Natural killer cell (primary cell): ENCODE data around the gene CACNG4. TPM values are rescaled to one million over a fixed set of nuclear protein-coding genes. Genes with fewer than 3 reads are reported as not detected.

Experiments
- ATAC-seq, 3 donors: fragments of 150-1000 bp in 2 of 3; fragments of 200-7000 bp in 1 of 3; cut with Tn5 transposase; 1 replicate in 1 of 3; 2 replicates in 2 of 3; pipeline ENCODE4 v1.10.0; 2021; ENCODE audit warnings: mild to moderate bottlenecking in 2 of 3, moderate library complexity in 2 of 3
- DNase-seq, 2 donors: peaks; one replicate each; pipeline versions ENCODE4 v3.0.0 to v3.0.0-alpha.2; 2013 to 2021; ENCODE audit warnings: mixed read lengths in 1 of 2
- H3K27ac ChIP-seq: one replicate; pipeline ENCODE4 v1.5.1; 2013; ENCODE audit warnings: mild to moderate bottlenecking, low read length
- H3K27me3 ChIP-seq: one replicate; pipeline ENCODE4 v1.6.1; 2013; ENCODE audit warnings: low read length; ENCODE audit not compliant: control insufficient read depth, insufficient read depth
- H3K36me3 ChIP-seq: one replicate; pipeline ENCODE4 v1.6.1; 2013; ENCODE audit warnings: low read length; ENCODE audit not compliant: control insufficient read depth, insufficient read depth
- H3K4me1 ChIP-seq: one replicate; pipeline ENCODE4 v1.6.1; 2013; ENCODE audit warnings: low read length; ENCODE audit not compliant: control insufficient read depth, insufficient read depth
- H3K4me3 ChIP-seq: one replicate; pipeline ENCODE4 v1.5.1; 2013; ENCODE audit warnings: low read length
- H3K9me3 ChIP-seq: one replicate; pipeline ENCODE4 v1.6.1; 2013; ENCODE audit warnings: low read length; ENCODE audit not compliant: control insufficient read depth, insufficient read depth
- H3K27ac Mint-ChIP-seq, 2 donors: one replicate each; pipeline ENCODE4 v1.8.0; 2022; ENCODE audit warnings: mild to moderate bottlenecking in 2 of 2, mixed read lengths in 2 of 2, moderate library complexity in 1 of 2
- H3K27me3 Mint-ChIP-seq, 2 donors: one replicate each; pipeline ENCODE4 v1.8.0; 2022; ENCODE audit warnings: low read depth in 2 of 2, mixed read lengths in 2 of 2
- H3K36me3 Mint-ChIP-seq: one replicate; pipeline ENCODE4 v1.8.0; 2022; ENCODE audit warnings: mixed read lengths
- H3K4me1 Mint-ChIP-seq, 2 donors: one replicate each; pipeline ENCODE4 v1.8.0; 2022; ENCODE audit warnings: mixed read lengths in 2 of 2
- H3K4me3 Mint-ChIP-seq: one replicate; pipeline ENCODE4 v1.8.0; 2022; ENCODE audit warnings: mild to moderate bottlenecking, moderate library complexity, mixed read lengths
- H3K9me3 Mint-ChIP-seq, 2 donors: one replicate each; pipeline ENCODE4 v1.8.0; 2022; ENCODE audit warnings: mixed read lengths in 2 of 2
- WGBS: methylation state at CpG from one replicate; pipeline ENCODE4 v1.1.7; 2013; ENCODE audit warnings: missing lambda C conversion rate; ENCODE audit not compliant: insufficient coverage; 5-methylcytosine and 5-hydroxymethylcytosine counted together
- intact Hi-C: fragments of 100-400 bp; cut with micrococcal nuclease; formaldehyde crosslinking; loops from one replicate; pipeline ENCODE4 v1.14.2; 2022
- total RNA-seq, 4 donors: library from RNA; stranded (reverse); fragments of 120-200 nt in 1 of 4; gene quantifications; one replicate each; pipeline versions ENCODE4 v1.2.3 to v1.2.4, GENCODE V29; 2013 to 2022
- TF ChIP-seq, protein P1 (sequence below): fragments of 200-600 bp; IDR thresholded peaks from one replicate; pipeline ENCODE4 v1.8.0; 2022; ENCODE audit warnings: antibody characterized with exemption

Gene CACNG4
- total RNA-seq, 3 donors from 2014 or later (not counting 1 experiment from before 2014, with no cell fraction given) = not detected

DNA sequence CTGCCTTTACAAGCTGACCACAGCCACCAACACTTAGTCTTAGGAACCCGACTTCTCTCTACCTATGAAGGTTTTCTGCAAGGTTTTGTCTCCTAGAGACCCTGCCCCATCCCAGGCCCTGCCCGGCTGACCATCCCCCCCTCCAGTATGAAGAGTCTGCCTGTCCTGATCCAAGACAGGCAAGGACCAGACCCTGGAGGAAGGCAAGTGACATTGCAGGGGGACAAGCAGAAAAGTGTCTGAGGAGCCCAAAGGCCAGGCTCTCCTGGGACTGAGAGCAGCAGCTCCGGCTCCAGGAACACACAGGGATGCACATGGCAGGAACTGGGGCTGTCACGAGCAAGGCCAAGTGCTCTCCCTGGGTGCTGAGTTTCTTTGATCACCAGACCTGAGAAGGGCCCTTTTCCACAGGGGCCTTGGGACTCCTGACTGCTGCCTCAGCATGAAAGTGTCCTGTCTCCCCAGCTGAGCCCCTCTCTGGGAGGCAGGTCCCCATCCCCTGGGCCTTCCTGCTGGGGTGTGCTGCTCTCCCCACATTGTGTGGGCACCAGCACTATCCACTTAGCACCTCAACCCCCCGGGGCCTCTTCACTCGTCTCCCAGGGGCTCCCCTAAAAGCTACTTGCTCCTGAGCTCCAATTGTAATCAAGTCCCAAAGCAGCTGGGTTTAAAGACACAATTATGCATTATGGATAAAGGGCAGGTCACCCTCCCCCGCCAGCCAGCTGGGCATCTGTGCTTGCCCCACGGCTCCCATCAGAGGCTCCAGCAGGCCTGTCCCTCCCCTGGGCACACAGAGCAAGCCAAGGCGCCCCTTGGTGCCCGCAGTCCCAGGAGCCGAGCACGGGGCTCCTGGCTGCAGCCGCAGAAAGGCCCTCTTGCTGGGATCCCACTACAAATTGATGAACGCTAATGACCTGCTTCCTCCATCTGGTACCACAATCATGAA lies 11.6 kb upstream of the CACNG4 start:
- WGBS = 87% methylated on average over 14 of the region's 14 CpGs
- Mint-ChIP-seq H3K27ac (no peak overlapping the region), H3K4me3 (no peak overlapping the region), H3K36me3 (no peaks in the 10 kb centered on the region), H3K9me3 (no peaks in the 10 kb centered on the region), H3K27me3 (peaks cover 14 to 19% of the 10 kb centered on the region in 2 donors), H3K4me1 (no peaks in the 10 kb centered on the region)
- H3K36me3 ChIP-seq = no peaks in the 10 kb centered on the region
- no peak for ATAC-seq
- no peak overlapping the region for H3K4me3 ChIP-seq
- intact Hi-C loops = no loop called here
- no peaks in the 10 kb centered on the region for H3K9me3 ChIP-seq
- DNase-seq = no peak
- TF ChIP-seq, protein P1, sequence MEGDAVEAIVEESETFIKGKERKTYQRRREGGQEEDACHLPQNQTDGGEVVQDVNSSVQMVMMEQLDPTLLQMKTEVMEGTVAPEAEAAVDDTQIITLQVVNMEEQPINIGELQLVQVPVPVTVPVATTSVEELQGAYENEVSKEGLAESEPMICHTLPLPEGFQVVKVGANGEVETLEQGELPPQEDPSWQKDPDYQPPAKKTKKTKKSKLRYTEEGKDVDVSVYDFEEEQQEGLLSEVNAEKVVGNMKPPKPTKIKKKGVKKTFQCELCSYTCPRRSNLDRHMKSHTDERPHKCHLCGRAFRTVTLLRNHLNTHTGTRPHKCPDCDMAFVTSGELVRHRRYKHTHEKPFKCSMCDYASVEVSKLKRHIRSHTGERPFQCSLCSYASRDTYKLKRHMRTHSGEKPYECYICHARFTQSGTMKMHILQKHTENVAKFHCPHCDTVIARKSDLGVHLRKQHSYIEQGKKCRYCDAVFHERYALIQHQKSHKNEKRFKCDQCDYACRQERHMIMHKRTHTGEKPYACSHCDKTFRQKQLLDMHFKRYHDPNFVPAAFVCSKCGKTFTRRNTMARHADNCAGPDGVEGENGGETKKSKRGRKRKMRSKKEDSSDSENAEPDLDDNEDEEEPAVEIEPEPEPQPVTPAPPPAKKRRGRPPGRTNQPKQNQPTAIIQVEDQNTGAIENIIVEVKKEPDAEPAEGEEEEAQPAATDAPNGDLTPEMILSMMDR = no peak
- H3K27ac ChIP-seq = no peak overlapping the region
- no peaks in the 10 kb centered on the region for H3K4me1 ChIP-seq
- H3K27me3 ChIP-seq = no peaks in the 10 kb centered on the region

DNA sequence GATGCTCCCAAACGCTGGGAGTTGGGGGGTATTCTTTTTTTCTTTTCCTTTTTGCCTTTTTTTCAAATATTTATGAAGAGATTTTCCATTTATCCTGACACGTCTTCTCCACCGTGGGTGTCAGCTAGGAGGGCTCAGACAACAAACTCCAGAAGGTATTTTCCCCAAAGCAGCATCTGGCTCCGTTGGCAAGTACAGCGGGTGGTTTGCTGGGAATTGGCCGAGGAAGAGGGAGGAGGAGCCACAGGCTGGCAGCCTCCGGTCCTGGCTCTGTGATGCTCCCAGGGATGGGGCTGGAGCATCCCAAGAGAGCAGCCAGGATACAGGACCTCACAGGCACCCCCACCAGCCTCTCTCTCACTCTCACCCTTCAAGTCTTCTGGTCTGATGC lies 10.9 kb upstream of the CACNG4 start:
- Mint-ChIP-seq H3K27me3 (peaks cover 12 to 17% of the 10 kb centered on the region in 2 donors), H3K4me3 (no peak overlapping the region), H3K36me3 (no peaks in the 10 kb centered on the region), H3K9me3 (no peaks in the 10 kb centered on the region), H3K27ac (no peak overlapping the region), H3K4me1 (no peaks in the 10 kb centered on the region)
- H3K36me3 ChIP-seq = no peaks in the 10 kb centered on the region
- DNase-seq = no peak
- no peaks in the 10 kb centered on the region for H3K9me3 ChIP-seq
- no peaks in the 10 kb centered on the region for H3K4me1 ChIP-seq
- TF ChIP-seq, protein P1 = no peak
- H3K27ac ChIP-seq = no peak overlapping the region
- no peak overlapping the region for H3K4me3 ChIP-seq
- H3K27me3 ChIP-seq = no peaks in the 10 kb centered on the region
- no peak for ATAC-seq
- intact Hi-C loops = no loop called here
- 96% methylated on average over 6 of the region's 7 CpGs for WGBS

DNA sequence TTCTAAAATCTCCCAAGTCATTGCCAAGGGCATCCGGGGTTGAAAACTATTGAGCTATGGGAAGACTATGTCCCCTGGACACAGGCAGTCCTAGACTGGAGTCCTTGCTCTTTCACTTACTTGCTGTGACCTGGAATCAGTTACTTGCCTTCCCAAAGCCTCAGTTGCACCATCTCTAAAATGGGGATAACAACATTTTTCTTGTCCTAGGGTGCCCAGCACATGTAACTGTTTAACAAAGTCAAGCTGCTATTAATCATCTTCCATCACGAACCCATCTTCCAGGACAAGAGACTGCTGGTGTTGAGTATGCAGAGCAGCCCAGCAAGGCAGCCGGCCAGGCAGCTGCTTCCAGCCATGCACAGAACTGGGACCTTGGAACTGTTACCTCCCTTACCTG lies 9.9 kb upstream of the CACNG4 start:
- Mint-ChIP-seq H3K36me3 (no peaks in the 10 kb centered on the region), H3K27ac (no peak overlapping the region), H3K4me3 (no peak overlapping the region), H3K4me1 (no peaks in the 10 kb centered on the region), H3K27me3 (peaks cover 1 to 9% of the 10 kb centered on the region in 2 donors), H3K9me3 (no peaks in the 10 kb centered on the region)
- Histone ChIP-seq H3K4me3 (no peak overlapping the region), H3K27ac (no peak overlapping the region), H3K27me3 (no peaks in the 10 kb centered on the region), H3K9me3 (no peaks in the 10 kb centered on the region), H3K4me1 (no peaks in the 10 kb centered on the region), H3K36me3 (no peaks in the 10 kb centered on the region)
- no peak for DNase-seq
- no peak for ATAC-seq
- 94% methylated on average over 3 of the region's 3 CpGs for WGBS
- TF ChIP-seq, protein P1 = no peak
- intact Hi-C loops = no loop called here
